GM19455 (cell line): ENCODE measurements around the gene FLT4.
"Not testable (repeated sequence)": the region's sequence is repeated elsewhere in the genome, so short reads cannot be mapped to it uniquely, and the experiment has no call there.

Experiments used
- ATAC-seq: cut with Tn5 transposase; IDR thresholded peaks from one replicate; pipeline ENCODE4 v1.9.1; 2021; ENCODE audit not compliant: unreplicated experiment

FLT4 gene

DNA sequence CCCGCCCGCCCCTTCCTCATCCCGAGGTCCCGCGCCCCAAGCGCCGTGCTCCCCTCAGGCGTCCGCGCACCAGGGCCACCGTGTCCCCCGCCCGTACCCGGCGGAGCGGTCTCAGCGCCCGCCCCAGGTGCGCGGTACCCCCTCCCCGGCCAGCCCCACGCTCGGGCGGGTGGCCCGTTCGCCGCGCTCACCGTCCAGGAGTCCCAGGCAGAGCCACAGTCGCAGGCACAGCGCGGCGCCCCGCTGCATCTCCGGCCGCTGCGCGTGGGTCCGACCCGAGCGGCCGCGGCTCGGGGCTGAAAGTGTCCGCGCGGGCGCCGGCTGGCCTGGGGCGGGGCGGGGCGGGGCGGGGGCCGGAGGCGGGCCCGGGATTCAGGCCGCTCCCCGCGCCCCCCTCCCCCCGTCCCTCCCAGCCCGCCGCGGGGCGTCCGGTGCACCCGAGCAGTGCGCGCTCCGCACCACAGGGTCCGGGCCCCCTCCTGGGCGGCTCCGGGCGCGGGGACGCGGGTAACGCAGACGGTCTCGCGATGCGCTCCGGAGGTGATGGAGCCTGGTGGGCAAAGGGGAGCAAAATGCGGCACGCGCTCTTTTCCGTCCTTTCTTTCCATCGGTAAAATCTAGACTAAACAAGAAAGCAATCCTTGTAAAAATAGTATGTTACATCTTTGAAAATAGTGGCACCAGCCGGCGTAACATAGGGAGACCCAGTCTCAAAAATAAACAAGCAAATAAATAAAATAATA, at the start of gene FLT4:
TSS of gene FLT4 (minus strand) at position 304 of the 743 bp plus-strand sequence. CDS start at position 249, 55 bp downstream.
- ATAC-seq = no peak

GRCh38 chr5:180699042-180699441, 49.6 kb upstream of the FLT4 start:
- no peak for ATAC-seq

GRCh38 chr5:180696116-180696515, 46.7 kb upstream of the FLT4 start:
- no peak for ATAC-seq

- no peak for ATAC-seq
These were observed 43.0 kb upstream of the FLT4 start for GRCh38 chr5:180692429-180692828.

DNA sequence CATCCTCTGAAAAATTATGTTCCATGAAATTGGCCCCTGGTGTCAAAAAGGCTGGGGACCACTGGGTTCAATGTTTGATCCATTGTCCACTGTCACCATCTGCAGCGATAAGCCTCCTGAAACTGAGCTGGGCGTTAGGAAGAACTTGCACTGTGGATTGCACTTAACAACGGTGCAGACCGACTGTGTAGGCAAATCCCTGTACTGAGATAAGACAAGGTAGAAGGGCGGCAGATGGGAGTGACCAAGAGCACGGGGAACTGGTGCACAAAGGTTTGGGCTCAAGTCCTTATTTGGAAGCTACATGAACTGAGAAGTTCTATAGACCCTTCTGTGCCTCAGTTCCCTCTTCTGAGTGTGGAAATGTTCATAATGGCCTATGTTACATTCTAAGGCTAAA, 41.6 kb upstream of the FLT4 start:
- no peak for ATAC-seq

GRCh38 chr5:180690562-180690961, 41.2 kb upstream of the FLT4 start:
- no peak for ATAC-seq

GRCh38 chr5:180689775-180690174, 40.4 kb upstream of the FLT4 start:
- no peak for ATAC-seq

DNA sequence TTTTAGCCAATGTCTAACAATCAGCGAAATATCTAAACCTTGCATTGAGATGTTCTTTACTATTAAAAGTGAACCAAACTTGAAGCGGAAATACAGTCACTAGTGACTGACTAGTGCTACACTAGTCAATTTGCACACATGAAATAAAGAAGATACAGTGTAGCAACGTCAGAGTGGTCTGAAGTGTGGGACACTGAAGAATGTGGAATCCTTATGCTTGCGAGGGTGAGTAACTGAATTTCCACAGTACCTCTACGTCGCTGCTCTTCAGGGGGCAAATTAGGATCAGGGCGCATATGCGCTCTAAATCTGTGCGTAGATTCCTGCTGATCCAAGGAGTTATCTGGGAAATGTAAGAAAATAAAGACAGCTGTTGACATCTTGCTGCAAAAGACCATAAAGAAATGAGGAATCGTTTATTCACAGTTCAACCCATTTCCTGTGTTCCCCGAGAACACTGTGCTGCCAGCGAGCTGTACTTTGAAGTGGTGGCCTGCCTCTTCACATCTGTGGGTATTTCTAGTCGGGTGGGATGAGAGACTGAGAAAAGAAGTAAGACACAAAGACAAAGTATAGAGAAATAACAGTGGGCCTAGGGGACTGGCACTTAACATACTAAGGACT, 39.8 kb upstream of the FLT4 start:
- ATAC-seq = no peak

GRCh38 chr5:180688330-180689070, 39.1 kb upstream of the FLT4 start:
- no peak for ATAC-seq

- ATAC-seq = not testable (repeated sequence)
These were observed 37.4 kb upstream of the FLT4 start for GRCh38 chr5:180686799-180687198.

- ATAC-seq = no peak
These were observed 35.3 kb upstream of the FLT4 start for GRCh38 chr5:180684623-180685161.

DNA sequence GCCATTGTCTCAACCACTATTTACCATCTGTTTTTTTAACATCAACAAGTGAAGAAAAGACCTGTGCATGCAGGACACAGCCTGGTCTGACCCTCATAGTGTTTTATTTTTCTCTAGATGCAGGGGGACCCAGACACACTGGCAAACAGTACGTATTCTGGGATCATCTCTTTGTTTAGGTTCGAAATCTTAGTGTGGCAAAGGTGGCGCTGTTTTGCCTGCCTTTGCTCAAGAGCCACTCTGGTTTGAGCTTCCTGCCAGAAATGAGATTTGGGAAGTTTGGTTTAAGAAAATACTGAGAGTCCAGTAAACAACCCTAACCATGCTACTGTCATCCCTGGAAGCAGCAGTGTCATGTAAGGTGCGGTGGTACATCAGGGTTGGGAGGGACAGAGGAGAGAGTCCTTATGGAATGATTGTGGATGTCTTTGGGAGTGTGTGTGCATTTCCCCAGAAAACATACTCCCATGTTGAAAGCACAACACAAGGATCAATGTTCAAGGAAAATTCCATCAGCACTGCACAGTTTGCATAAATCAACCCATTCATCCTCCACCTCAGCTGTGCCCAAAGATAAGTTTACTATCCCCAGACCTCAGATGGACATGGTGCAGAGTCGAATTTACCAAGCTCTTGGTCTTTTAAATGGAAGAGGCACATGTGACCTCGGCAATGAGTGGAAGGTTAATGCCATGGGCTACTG, 34.0 kb upstream of the FLT4 start:
- ATAC-seq = no peak

- no peak for ATAC-seq
These were observed 33.2 kb upstream of the FLT4 start for GRCh38 chr5:180682560-180682959.

- ATAC-seq = not testable (repeated sequence)
These were observed 32.6 kb upstream of the FLT4 start for GRCh38 chr5:180682008-180682407.

DNA sequence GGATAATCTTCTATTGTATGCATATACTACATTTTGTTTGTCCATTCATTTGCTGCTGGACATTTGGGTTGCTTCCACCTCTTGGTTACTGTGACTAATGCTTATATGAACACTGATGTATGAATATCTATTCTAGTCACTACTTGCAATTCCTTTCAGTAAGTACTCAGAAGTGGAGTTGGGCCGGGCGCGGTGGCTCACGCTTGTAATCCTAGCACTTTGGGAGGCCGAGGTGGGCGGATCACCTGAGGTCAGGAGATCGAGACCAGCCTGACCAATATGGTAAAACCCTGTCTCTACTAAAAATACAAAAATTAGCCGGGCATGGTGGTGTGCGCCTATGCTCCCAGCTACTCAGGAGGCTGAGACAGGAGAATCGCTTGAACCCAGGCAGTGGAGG, 28.9 kb upstream of the FLT4 start:
- not testable (repeated sequence) for ATAC-seq

GRCh38 chr5:180675036-180675635, 25.7 kb upstream of the FLT4 start:
- no peak for ATAC-seq

GRCh38 chr5:180674090-180674475, 24.7 kb upstream of the FLT4 start:
- not testable (repeated sequence) for ATAC-seq

- no peak for ATAC-seq
These were observed 24.1 kb upstream of the FLT4 start for GRCh38 chr5:180673371-180674089.

GRCh38 chr5:180671958-180672524, 22.6 kb upstream of the FLT4 start:
- ATAC-seq = not testable (repeated sequence)
